SU-DHL-6 (cell line): Measurements from ENCODE around the gene TAF10.

Experiments
- EZH2phosphoT487 ChIP-seq: fragments of 200-600 bp; sonication (generic), shearing (Covaris generic); conservative IDR thresholded peaks from 2 replicates; pipeline ENCODE4 v1.6.1; 2018; ENCODE audit warnings: mild to moderate bottlenecking, antibody characterized with exemption, low read length, moderate library complexity, mixed read lengths
- TF ChIP-seq, protein P1 (sequence below): fragments of 200-600 bp; sonication (generic); IDR thresholded peaks from one replicate; pipeline ENCODE4 v1.5.1; 2017; ENCODE audit warnings: antibody characterized with exemption, mild to moderate bottlenecking, low read length, moderate library complexity; ENCODE audit not compliant: insufficient read depth, poor library complexity, severe bottlenecking

DNA sequence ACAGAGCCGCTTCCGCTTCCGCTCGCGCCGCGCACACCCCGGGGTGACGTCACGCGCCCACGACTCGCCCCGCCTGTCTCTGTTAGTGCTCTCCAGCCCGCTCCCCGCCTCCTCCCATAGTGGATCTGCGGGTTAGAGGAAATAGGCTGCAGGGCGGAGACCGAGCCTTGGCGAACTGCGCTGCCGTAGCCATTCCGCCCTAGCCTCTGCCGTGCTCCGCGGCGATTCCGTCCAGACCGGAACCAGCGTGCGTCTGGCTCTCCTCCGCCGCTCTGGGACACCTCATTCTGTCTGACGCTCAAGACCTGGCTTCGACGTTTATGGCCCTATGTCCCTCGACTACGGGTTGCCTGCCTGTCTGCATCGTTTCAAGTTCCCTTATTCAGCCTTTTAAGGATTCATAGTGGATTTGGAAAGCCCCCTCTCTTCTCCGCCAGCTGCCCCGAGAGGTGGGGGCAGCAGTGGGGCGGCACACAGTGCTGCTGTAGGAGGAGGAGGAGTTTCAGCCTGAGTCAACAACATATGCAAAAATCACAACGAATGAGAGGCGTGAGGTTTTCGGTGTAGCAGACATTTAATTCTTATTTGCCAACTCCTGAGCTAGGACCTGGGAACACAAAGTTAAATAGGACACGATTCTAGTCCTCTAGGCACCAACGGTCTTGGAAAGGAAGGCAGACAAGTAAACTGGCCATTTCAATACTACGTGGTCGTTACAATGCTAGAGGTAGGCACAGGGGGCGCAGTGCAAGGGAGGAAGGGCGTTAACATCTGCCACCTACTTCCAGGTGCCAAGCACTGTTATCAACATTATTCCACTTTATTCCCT, at the start of gene TAF10:
- TF ChIP-seq, protein P1, sequence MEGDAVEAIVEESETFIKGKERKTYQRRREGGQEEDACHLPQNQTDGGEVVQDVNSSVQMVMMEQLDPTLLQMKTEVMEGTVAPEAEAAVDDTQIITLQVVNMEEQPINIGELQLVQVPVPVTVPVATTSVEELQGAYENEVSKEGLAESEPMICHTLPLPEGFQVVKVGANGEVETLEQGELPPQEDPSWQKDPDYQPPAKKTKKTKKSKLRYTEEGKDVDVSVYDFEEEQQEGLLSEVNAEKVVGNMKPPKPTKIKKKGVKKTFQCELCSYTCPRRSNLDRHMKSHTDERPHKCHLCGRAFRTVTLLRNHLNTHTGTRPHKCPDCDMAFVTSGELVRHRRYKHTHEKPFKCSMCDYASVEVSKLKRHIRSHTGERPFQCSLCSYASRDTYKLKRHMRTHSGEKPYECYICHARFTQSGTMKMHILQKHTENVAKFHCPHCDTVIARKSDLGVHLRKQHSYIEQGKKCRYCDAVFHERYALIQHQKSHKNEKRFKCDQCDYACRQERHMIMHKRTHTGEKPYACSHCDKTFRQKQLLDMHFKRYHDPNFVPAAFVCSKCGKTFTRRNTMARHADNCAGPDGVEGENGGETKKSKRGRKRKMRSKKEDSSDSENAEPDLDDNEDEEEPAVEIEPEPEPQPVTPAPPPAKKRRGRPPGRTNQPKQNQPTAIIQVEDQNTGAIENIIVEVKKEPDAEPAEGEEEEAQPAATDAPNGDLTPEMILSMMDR = peak; percentile 41
- TF ChIP-seq EZH2phosphoT487 = no peak
